Kidney (tissue), 2 donors: ENCODE data around the gene SCGB1C1. TPM values are rescaled to one million over a fixed set of nuclear protein-coding genes. Genes with fewer than 3 reads are reported as not detected.

Source experiments
- polyA plus RNA-seq: library from polyadenylated mRNA; stranded (reverse); fragments of 350-450 nt; fragmentation: Illumina TruSeq; extraction: RNeasy Lipid Tissue Mini Kit (QIAGEN cat#74804); gene quantifications from one replicate; pipeline ENCODE4 v1.2.3, GENCODE V29; 2014; ENCODE audit warnings: low read depth, low replicate concordance; ENCODE audit not compliant: insufficient read depth
- total RNA-seq: library from RNA; stranded (reverse); fragmentation: NEBNext Ultra II Directional; extraction: Animal tissue kit (Norgen Biotek cat#: 25700); gene quantifications from one replicate; pipeline ENCODE4 v1.2.1, GENCODE V29; 2021
- donor health status: DM: yes; HTN: yes; CAD: no.

Gene SCGB1C1
- total and polyA plus RNA-seq, 2 donors from 2014 or later, result not detected

Other genes starting within 250 kb of the SCGB1C1 start
- 56.5 TPM for gene BET1L, start 14.3 kb downstream of the SCGB1C1 start, total RNA-seq
- 43.9 TPM for gene BET1L, start 14.3 kb downstream of the SCGB1C1 start, polyA plus RNA-seq
- 92.1 TPM for gene RIC8A, start 14.6 kb downstream of the SCGB1C1 start, total RNA-seq
- gene RIC8A, start 14.6 kb downstream of the SCGB1C1 start, polyA plus RNA-seq, result 52.3 TPM
- gene SIRT3, start 43.3 kb downstream of the SCGB1C1 start, total RNA-seq, result 28.3 TPM
- 28.7 TPM for gene SIRT3, start 43.3 kb downstream of the SCGB1C1 start, polyA plus RNA-seq
- gene PSMD13, start 43.9 kb downstream of the SCGB1C1 start, total RNA-seq, result 87.7 TPM
- gene PSMD13, start 43.9 kb downstream of the SCGB1C1 start, polyA plus RNA-seq, result 115 TPM
- 1.6 TPM for gene NLRP6, start 85.3 kb downstream of the SCGB1C1 start, total RNA-seq
- 0.32 TPM for gene NLRP6, start 85.3 kb downstream of the SCGB1C1 start, polyA plus RNA-seq
- gene PGGHG, start 96.0 kb downstream of the SCGB1C1 start, total RNA-seq, result 64.1 TPM
- gene PGGHG, start 96.0 kb downstream of the SCGB1C1 start, polyA plus RNA-seq, result 16.1 TPM
- not detected for gene IFITM5, start 106.4 kb downstream of the SCGB1C1 start, total RNA-seq
- gene IFITM5, start 106.4 kb downstream of the SCGB1C1 start, polyA plus RNA-seq, result not detected
- gene IFITM2, start 114.7 kb downstream of the SCGB1C1 start, total RNA-seq, result 1,111 TPM
- 814 TPM for gene IFITM2, start 114.7 kb downstream of the SCGB1C1 start, polyA plus RNA-seq
- 440 TPM for gene IFITM1, start 121.0 kb downstream of the SCGB1C1 start, total RNA-seq
- gene IFITM1, start 121.0 kb downstream of the SCGB1C1 start, polyA plus RNA-seq, result 248 TPM
- 1,286 TPM for gene IFITM3, start 127.8 kb downstream of the SCGB1C1 start, total RNA-seq
- 1,281 TPM for gene IFITM3, start 127.8 kb downstream of the SCGB1C1 start, polyA plus RNA-seq
- gene B4GALNT4, start 176.4 kb downstream of the SCGB1C1 start, total RNA-seq, result 1.4 TPM
- gene B4GALNT4, start 176.4 kb downstream of the SCGB1C1 start, polyA plus RNA-seq, result 0.82 TPM
- 3.6 TPM for gene PKP3, start 201.1 kb downstream of the SCGB1C1 start, total RNA-seq
- 1.9 TPM for gene PKP3, start 201.1 kb downstream of the SCGB1C1 start, polyA plus RNA-seq
- 89.1 TPM for gene SIGIRR, start 221.9 kb downstream of the SCGB1C1 start, total RNA-seq
- gene SIGIRR, start 221.9 kb downstream of the SCGB1C1 start, polyA plus RNA-seq, result 181 TPM
- 21.8 TPM for gene ANO9, start 248.9 kb downstream of the SCGB1C1 start, total RNA-seq
- gene ANO9, start 248.9 kb downstream of the SCGB1C1 start, polyA plus RNA-seq, result 11.3 TPM